VCaP (cell line): Measurements from ENCODE around the gene IGF1R.

Experiments used
- H3K27ac ChIP-seq: fragments of 450-650 bp; 2 replicates; pipeline ENCODE4 v1.5.1; 2017
- TF ChIP-seq, protein P1 (sequence below): fragments of 450-650 bp; conservative IDR thresholded peaks from 2 replicates; pipeline ENCODE4 v1.5.1; 2017; ENCODE audit warnings: mild to moderate bottlenecking, moderate library complexity

IGF1R gene

DNA sequence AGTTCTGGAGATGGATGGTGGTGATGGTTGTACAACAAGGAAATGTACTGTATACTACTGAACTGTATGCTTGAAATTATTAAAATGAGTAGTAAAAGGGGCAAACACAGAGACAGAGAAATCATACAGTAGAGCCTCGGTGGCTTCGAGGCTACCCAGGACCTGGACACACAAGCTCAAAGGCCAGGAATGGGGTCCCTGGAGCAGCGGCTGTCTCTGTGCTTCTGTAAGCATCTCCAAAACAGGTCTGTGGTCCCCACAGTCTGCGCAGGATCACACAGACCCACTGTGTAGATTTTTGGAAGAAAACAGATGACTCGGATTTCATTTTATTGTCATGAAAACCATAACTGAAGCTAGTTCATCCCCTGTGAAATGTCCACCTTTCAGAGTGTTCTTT lies 319.6 kb downstream of the IGF1R start:
- TF ChIP-seq, protein P1, sequence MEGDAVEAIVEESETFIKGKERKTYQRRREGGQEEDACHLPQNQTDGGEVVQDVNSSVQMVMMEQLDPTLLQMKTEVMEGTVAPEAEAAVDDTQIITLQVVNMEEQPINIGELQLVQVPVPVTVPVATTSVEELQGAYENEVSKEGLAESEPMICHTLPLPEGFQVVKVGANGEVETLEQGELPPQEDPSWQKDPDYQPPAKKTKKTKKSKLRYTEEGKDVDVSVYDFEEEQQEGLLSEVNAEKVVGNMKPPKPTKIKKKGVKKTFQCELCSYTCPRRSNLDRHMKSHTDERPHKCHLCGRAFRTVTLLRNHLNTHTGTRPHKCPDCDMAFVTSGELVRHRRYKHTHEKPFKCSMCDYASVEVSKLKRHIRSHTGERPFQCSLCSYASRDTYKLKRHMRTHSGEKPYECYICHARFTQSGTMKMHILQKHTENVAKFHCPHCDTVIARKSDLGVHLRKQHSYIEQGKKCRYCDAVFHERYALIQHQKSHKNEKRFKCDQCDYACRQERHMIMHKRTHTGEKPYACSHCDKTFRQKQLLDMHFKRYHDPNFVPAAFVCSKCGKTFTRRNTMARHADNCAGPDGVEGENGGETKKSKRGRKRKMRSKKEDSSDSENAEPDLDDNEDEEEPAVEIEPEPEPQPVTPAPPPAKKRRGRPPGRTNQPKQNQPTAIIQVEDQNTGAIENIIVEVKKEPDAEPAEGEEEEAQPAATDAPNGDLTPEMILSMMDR: no peak
- H3K27ac ChIP-seq: no peak overlapping the region

DNA sequence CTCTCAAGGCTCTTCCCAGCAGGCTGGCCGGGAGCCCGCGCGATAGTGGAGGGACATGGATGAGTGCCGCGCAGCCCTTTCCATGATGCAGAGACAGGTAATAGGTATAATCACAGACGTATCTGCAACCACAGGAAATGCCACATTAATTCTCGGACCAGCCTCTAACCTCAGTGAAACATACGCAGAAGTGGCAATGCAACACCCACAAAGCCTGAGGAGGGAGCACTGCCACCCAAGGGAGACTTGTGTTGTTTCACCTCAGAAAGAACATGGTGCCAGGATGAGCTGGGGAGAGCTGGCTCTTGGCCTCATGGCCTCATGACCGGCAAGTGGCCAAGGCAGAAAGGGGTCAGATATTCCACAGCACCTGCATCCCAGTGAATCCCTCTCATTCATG lies 320.2 kb downstream of the IGF1R start:
- no peak overlapping the region for H3K27ac ChIP-seq
- TF ChIP-seq, protein P1: no peak

DNA sequence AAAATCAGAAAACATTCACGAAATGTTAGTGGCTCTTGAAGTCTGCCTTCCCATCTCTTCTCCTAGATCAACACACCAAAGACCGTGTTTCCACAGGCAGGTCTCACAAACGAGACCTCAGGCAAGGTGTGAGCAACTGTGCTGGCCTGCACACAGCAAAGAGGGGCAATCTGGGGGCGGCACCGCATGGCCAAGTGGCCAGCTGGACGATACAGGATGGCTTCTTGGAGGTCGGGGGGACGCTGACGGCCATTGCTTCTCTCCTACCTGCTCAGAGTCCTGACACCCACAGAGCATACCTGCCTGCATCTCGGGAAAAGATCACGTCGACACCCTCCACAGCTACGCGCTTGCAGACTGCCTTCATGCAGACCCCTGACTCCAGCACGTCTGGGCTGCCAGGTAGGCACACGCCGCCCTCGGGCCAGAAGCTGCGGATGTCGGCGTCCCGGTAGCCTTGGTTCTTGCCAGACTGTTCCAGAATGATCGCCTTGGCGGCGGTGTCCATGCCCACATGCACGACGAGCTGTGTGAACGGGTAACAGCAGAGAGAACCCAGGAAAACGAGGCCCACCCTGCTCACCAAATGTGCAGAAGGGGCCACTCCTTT lies 320.9 kb downstream of the IGF1R start:
- no peak overlapping the region for H3K27ac ChIP-seq
- TF ChIP-seq, protein P1: no peak

DNA sequence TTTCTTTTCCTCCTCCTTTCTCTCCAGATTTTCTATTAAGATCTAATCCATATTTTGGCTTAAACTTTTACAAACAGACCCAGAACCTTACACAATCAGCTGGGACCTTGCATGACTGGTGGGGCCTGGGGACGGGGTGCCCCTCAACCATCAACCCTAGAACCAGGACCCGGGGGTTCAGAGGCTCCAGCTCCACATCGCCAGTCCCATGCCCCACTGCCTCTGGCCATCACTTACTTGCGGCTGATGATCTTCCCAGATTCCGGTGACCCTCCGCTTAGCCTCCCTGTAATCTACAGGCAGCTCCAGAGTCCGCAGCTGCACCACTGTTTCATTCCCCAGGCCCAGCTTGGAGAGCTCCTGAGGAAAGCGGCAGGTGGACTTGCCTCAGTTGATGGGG lies 322.5 kb downstream of the IGF1R start:
- no peak overlapping the region for H3K27ac ChIP-seq
- TF ChIP-seq, protein P1: no peak

DNA sequence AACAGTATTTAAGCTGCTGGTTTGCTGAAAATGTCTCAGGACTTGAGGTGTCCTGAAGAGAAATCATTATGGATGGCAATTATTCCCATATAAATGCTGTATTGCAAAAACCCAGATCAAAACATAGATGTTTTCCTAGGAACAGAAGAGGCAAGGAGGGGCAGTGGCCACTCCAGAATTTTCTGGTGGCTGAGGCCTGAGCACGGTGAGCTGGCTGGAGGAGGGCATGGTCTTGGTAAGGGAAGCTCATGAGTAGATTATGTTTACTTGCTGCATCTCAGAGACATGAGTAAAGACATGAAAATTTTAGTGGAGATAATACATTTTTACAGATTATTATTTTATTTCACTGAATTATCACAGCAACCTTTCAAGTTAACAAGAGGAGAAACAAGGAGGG lies 328.2 kb downstream of the IGF1R start:
- H3K27ac ChIP-seq: peak overlapping the region; percentile 67; the same call in 1 of the 2 replicates

DNA sequence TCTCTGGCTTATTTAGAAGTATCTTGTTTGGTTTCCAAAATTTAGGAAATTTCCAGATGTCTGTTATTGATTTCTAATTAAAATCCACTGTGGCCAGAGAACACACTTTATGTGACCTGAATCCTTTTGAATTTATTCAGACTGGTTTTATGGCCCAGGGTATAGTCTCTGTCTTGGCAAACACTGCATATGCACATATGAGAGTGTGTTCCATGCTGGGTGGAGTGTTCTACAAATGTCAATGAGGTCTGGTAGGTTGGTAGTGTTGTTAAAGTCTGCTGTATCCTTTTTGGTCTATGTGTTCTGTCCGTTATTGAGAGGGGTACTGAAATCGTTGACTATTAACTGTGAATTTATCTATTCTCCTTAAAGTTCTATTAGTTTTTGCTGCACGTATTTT lies 329.1 kb downstream of the IGF1R start:
- peak overlapping the region; percentile 67 for H3K27ac ChIP-seq
- TF ChIP-seq, protein P1: no peak

More for the DNA sequence above, 328.2 kb downstream of the IGF1R start:
- TF ChIP-seq, protein P1: no peak

DNA sequence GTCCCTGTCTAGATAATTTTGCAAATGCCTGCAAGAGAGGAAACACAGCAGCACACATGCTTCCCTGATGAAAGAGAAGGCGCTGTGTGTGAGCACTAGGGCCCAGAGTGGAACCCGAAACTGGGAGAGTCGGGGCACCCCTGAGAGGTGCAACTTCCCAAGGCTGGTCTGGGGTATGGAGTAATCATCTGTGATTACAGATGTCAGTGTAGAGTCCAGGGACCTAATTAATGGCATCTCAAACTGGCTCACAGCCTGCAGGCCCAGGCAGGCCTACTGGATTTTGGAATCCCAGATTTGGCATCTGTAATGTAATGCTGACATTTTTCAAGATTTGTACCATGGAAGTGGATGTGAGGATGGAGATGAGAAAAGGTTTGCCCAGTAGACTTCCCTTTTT lies 329.8 kb downstream of the IGF1R start:
- H3K27ac ChIP-seq: peak overlapping the region; percentile 67
- TF ChIP-seq, protein P1: no peak
